ENCODE measurements around the gene DDX31.
A peak's percentile ranks its signal among the peaks of the same experiment; 100 is the strongest.

DDX31 gene

DNA sequence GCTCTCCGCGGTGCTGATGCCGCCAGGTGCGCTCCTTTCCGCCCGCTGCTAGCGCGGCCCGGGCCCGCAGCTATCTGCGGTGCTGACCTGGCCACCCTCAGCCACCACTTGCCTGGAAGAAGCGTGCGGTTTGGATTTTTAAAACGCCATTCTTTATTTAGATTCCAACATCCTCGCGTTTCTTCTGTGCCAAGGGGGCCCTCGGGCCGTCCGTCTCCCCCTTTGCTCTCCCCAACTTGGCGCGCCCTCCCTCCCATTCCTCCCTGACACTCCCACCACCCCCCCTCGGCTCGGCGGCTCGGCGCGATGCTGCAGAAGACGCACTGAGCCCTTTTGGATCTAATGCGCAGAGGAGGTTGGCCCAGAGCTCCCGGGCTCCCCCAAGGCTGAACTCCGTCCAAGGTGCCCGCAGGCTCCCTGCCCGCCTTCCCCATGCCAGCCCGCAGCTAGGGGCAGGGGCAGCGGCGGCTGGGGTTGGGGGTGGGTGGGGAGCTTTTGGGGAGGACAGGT, 87.5 kb downstream of the DDX31 start, which contains the start of gene BARHL1:
BARHL1 (plus strand) TSS at position 331 of the 510 bp plus-strand sequence. CDS start 192 bp downstream, outside the sequence.
- ChIA-PET CTCF (interaction anchor here (0.6 to 0.8 kb wide), 2 partner anchors 311 to 1003 kb away, joined by 5 read pairs; no protein-coding TSS in a partner anchor), POLR2A (ENCODE audit: low non-redundant PET) (no interaction called here)
- DNase-seq (ENCODE audit: low spot score), result no peak
- no peak within 1 kb of the TSS for H3K27ac ChIP-seq
- no peak for TF ChIP-seq CTCF (conservative IDR thresholded peaks at IDR 0.05; ENCODE audit: low read depth)

- ChIA-PET CTCF (no interaction called here), POLR2A (ENCODE audit: low non-redundant PET) (interaction anchor here (0.6 kb wide), 1 partner anchor 1156 kb away, joined by 3 read pairs; no protein-coding TSS in a partner anchor)
- no peak for DNase-seq (ENCODE audit: low spot score)
- no peak overlapping the region for H3K27ac ChIP-seq
- no peak for TF ChIP-seq CTCF (conservative IDR thresholded peaks at IDR 0.05; ENCODE audit: low read depth)
These were observed 90.4 kb downstream of the DDX31 start for GRCh38 chr9:132579427-132579798.

- no peak for TF ChIP-seq CTCF (conservative IDR thresholded peaks at IDR 0.05; ENCODE audit: low read depth)
- ChIA-PET POLR2A (ENCODE audit: low non-redundant PET) (no interaction called here), CTCF (interaction anchor here (0.6 kb wide), 2 partner anchors 166 to 1227 kb away, joined by 3 to 8 read pairs; no protein-coding TSS in a partner anchor)
- no peak overlapping the region for H3K27ac ChIP-seq
- DNase-seq (ENCODE audit: low spot score), result no peak
These were observed 91.3 kb downstream of the DDX31 start for GRCh38 chr9:132578367-132578932.

DNA sequence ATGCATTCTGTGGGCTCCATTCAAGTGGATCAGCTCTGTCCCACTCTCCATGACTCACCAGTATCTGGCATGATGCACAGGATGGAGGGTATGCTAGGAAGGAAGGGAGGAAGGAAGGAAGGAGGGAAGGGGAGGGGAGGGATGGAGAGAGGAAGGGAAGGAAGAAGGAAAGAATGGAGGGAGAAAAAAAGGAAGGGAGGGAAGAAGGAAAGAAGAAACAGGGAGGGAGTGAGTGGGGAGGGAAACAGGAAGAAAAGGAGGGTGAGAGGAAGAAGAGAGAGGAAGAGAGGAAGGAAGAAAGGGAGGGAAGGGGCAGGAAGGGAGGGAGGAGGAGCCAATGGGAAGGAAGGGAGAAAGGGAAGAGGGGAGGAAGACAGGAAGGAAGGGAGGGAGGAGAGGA, 92.7 kb downstream of the DDX31 start:
- CTCF ChIA-PET, result interaction anchor here (3.2 kb wide), 1 partner anchor 68 kb away, joined by 30 read pairs; no protein-coding TSS in a partner anchor

GRCh38 chr9:132575811-132576210, 94.0 kb downstream of the DDX31 start:
- no peak for TF ChIP-seq CTCF (conservative IDR thresholded peaks at IDR 0.05; ENCODE audit: low read depth)
- CTCF ChIA-PET, result interaction anchor here (0.6 to 3.2 kb wide), 4 partner anchors 67 to 316 kb away, joined by 3 to 30 read pairs (median 4); no protein-coding TSS in a partner anchor

More for the DNA sequence above, 92.7 kb downstream of the DDX31 start:
- POLR2A ChIA-PET (ENCODE audit: low non-redundant PET), result interaction anchor here (0.6 kb wide), 1 partner anchor 227 kb away, joined by 4 read pairs; no protein-coding TSS in a partner anchor
- no peak overlapping the region for H3K27ac ChIP-seq
- no peak for TF ChIP-seq CTCF (conservative IDR thresholded peaks at IDR 0.05; ENCODE audit: low read depth)
- no peak for DNase-seq (ENCODE audit: low spot score)

DNA sequence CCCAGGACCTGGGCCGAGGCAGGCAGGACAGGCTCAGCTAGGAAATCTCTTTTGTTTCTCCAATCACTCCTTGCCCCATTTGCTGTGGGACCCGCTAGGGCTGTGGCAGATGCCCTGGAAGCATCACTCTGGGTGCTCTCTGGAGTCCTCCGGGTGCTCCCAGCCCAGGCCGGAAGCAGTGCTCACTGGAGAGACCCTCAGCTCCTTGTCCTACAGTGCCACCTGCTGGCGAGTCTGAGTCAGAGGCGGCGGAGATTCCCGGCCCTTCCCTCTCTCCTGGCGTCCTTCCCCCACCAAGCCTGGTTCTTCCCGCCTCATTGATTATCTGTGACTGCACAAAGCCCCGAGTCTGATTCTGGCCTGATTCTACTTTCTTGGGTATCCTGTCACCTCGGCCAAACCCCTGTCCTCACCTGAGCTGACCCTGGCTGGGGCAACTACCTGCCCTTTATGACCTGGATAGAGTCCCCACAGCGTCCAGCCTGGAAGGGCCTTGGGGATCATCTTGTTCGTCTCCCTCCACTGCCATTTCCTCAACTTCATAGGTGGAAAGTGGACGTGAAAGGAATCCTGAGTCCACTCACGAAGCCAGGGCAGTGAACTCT, 94.7 kb downstream of the DDX31 start:
- peak; percentile 92 for TF ChIP-seq CTCF (conservative IDR thresholded peaks at IDR 0.05; ENCODE audit: low read depth)
- peak; percentile 87 for DNase-seq (ENCODE audit: low spot score)
- POLR2A ChIA-PET (ENCODE audit: low non-redundant PET), result no interaction called here
- CTCF ChIA-PET, result interaction anchor here (0.6 to 3.2 kb wide), 13 partner anchors 9 to 316 kb away, joined by 3 to 30 read pairs (median 4); no protein-coding TSS in a partner anchor
- H3K27ac ChIP-seq, result no peak overlapping the region

More at GRCh38 chr9:132575811-132576210, 94.0 kb downstream of the DDX31 start:
- H3K27ac ChIP-seq, result no peak overlapping the region
- no peak for DNase-seq (ENCODE audit: low spot score)
- POLR2A ChIA-PET (ENCODE audit: low non-redundant PET), result no interaction called here
